HG03460 (cell line): ENCODE results near the gene ADGRL3.
"Not testable (repeated sequence)": the region's sequence is repeated elsewhere in the genome, so short reads cannot be mapped to it uniquely, and the experiment has no call there.

ENCODE experiments used
- ATAC-seq: cut with Tn5 transposase; IDR thresholded peaks from one replicate; pipeline ENCODE4 v1.9.1; 2021; ENCODE audit not compliant: unreplicated experiment

ADGRL3 gene

GRCh38 chr4:61478340-61478739 lies 278.2 kb downstream of the ADGRL3 start:
- no peak for ATAC-seq

- no peak for ATAC-seq
Measured at GRCh38 chr4:61485056-61485455, 284.9 kb downstream of the ADGRL3 start.

- ATAC-seq = no peak
Measured at GRCh38 chr4:61489927-61490326, 289.8 kb downstream of the ADGRL3 start.

GRCh38 chr4:61493041-61493440 lies 292.9 kb downstream of the ADGRL3 start:
- no peak for ATAC-seq

- ATAC-seq = no peak
Measured at GRCh38 chr4:61493470-61493869, 293.3 kb downstream of the ADGRL3 start.

- ATAC-seq = no peak
Measured at GRCh38 chr4:61500883-61501282, 300.8 kb downstream of the ADGRL3 start.

- no peak for ATAC-seq
Measured at GRCh38 chr4:61501812-61502211, 301.7 kb downstream of the ADGRL3 start.

DNA sequence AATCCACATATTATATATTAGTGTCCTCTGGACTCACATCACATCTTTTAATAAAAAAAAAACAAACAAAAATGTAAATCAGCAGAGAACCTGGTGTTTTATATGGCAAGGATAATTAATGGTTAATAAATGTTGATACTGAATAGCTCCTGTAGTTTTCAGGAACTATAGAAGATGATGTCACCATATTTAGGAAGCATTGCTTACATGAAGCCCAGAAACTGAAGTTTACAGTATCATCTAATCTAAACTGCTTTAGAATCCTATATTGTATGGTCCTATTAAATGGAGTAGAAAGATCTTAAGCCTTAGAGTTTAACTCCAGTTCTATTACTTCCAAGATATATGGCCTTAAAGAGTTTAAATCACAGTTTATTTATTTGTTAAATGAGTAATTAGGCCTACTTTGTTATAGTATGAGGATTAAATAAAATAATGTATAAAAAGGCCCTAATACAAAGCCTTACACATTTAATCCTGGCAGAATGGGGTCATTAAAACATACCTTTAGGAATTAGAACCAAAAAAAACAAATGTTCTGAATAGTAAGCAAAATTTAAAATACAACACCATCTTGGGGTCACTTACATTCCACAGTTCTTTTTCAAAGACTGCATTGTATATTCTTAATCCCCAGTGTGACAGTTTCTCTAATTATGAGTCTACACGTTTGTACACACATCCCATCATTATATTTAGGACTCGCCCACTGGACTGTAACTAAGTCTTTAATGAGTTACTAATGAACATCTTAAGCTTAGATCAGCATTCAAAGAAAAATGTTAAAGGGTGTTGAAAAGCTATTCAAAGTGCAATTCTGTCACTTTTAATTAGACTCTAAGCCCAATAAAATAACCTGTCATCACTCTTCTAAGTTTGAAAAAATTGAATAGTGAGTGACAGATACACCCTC lies 305.9 kb downstream of the ADGRL3 start:
- no peak for ATAC-seq

DNA sequence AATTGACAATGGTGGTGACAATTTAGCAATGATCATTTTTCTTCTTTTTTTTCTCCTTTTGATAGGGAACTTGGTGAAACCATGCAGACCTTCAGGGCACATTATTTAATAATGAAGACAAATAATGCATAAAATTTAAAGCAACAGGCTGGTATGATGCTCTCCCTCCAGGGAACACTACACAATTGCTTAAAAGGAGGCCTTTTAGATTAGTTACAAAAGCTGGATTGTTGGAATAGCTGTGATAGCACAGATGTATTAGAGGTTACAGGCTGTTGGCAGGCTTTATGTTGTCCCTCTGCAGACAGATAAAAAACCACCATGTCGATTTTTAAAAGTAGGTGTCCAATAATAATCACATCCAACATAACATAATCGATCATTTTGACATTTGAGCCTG lies 307.0 kb downstream of the ADGRL3 start:
- no peak for ATAC-seq

- ATAC-seq = not testable (repeated sequence)
Measured at GRCh38 chr4:61509721-61510241, 309.7 kb downstream of the ADGRL3 start.

GRCh38 chr4:61511716-61512488 lies 311.8 kb downstream of the ADGRL3 start:
- ATAC-seq = no peak

- ATAC-seq = no peak
Measured at GRCh38 chr4:61514991-61515390, 314.9 kb downstream of the ADGRL3 start.

DNA sequence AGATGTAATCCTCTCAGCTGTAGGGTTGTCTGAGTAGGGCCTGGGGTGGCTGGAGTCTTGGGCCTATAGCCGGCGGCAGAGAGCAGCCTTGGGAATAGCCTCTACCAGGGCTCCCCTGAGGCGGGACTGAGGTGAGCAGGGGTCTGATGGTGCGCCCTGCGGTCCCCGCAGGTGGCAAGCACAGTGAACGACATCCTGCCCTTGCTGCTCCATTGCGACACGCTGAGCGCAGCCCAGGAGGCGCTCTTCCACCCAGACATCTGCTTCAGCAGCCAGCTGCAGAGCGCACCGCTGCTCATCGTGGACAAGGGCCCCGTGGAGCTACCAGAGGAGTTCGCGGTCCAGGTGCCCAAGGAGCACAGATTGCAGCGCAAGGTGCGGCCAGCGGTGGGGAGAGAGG lies 317.0 kb downstream of the ADGRL3 start:
- no peak for ATAC-seq

DNA sequence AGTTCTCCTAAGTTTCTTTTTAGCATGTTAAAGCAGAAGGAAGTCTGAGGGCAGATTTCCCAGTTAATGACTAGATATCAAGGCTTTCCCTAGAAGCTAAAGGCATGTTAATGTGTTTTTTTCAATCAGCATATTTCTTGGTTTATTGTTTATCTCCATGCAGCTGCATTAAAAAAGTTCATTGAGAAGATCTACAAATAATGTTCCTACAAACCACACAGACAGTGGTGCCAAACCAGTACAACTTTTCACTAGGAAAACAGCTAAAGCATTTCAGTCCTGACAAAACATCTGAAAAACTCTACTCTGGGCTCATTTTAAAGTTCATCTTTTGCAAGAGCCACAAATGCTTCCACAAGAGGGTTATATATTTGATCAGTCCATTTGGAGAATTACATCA lies 320.0 kb downstream of the ADGRL3 start:
- ATAC-seq = no peak

GRCh38 chr4:61520681-61521160 lies 320.6 kb downstream of the ADGRL3 start:
- ATAC-seq = no peak

GRCh38 chr4:61521451-61521850 lies 321.3 kb downstream of the ADGRL3 start:
- no peak for ATAC-seq

GRCh38 chr4:61522312-61522711 lies 322.2 kb downstream of the ADGRL3 start:
- ATAC-seq = no peak

GRCh38 chr4:61527888-61528287 lies 327.8 kb downstream of the ADGRL3 start:
- ATAC-seq = no peak

- no peak for ATAC-seq
Measured at GRCh38 chr4:61528595-61528994, 328.5 kb downstream of the ADGRL3 start.

DNA sequence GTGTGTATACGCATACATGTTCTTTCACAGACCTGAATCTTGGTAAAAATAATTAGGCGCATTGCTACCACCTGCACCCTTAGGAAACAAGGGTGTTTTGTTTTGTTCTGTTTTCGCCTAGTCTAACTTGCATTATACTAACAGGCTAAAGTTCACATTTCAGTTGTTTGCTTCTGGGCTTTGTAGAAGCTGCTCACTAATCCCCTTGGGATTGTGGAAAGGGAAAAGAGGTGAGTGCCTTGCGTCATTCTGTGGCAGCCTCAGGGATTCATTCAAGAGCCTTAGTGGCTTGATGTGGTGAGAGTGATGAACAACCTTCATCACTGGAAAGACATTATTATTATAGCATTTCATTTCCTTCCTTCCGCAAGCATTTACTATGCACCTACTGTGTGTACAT lies 331.1 kb downstream of the ADGRL3 start:
- no peak for ATAC-seq

DNA sequence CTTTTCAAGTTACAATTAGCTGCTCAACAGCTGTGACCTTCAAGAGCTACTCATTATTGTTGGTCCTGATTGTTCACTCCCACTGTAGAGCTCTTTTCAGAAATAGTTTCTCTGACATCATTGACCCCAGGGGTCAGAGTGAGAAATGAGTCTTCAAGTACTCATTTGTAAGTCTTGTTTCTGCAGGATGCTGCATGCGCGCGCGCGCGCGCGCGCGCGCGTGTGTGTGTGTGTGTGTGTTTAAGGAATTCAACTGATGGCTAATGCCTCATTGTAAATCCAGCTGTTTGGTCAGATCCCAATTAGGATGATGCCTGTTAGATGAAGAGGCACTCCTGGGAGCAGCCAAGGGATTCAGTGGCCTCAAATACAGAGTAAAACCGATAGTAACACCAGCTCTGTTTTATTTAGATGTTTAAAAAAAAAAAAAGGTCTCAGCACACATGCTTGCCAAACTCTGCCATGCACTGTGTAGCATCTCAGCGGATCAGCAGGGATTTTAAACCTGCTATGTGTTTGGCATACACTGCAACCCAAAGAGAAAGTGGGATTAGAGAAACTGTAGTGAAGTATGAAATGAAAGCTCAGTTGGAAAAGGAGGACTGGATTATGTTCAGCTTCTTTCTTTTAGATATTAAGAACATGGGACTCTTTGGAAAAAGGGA lies 332.3 kb downstream of the ADGRL3 start:
- no peak for ATAC-seq
